GM23338 (cell line): ENCODE results near the gene GAA. TPM values are rescaled to one million over a fixed set of nuclear protein-coding genes. Genes with fewer than 3 reads are reported as not detected.

ENCODE experiments used
- ATAC-seq: fragments of 200-7000 bp; cut with Tn5 transposase; 3 replicates; pipeline ENCODE4 v1.9.1; 2020
- DNase-seq: peaks from one replicate; pipeline ENCODE4 v3.0.0-alpha.2; 2015; ENCODE audit warnings: low spot score
- H2AFZ ChIP-seq: fragments of 200-600 bp; sonication (generic); 2 replicates; pipeline ENCODE4 v1.8.0; 2016; ENCODE audit warnings: antibody characterized with exemption, mild to moderate bottlenecking, moderate library complexity
- H3F3A ChIP-seq: fragments of 200-600 bp; sonication (generic); replicated peaks from 2 replicates; pipeline ENCODE4 v1.8.0; 2017; ENCODE audit warnings: antibody characterized with exemption, mixed run types, low read depth
- H3K27ac ChIP-seq: fragments of 200-600 bp; sonication (generic); 2 replicates; pipeline ENCODE4 v1.6.1; 2016; ENCODE audit warnings: low read depth
- H3K27me3 ChIP-seq: fragments of 200-600 bp; sonication (generic); 2 replicates; pipeline ENCODE4 v1.8.0; 2016; ENCODE audit warnings: mild to moderate bottlenecking, mixed run types, moderate library complexity; ENCODE audit not compliant: insufficient read depth
- H3K36me3 ChIP-seq: fragments of 200-600 bp; sonication (generic); 2 replicates; pipeline ENCODE4 v1.8.0; 2016; ENCODE audit warnings: mild to moderate bottlenecking; ENCODE audit not compliant: insufficient read depth
- H3K4me1 ChIP-seq: fragments of 200-600 bp; sonication (generic); 2 replicates; pipeline ENCODE4 v1.8.0; 2016; ENCODE audit warnings: mild to moderate bottlenecking, moderate library complexity; ENCODE audit not compliant: insufficient read depth
- H3K4me2 ChIP-seq: fragments of 200-600 bp; sonication (generic); 2 replicates; pipeline ENCODE4 v1.7.1; 2017; ENCODE audit warnings: mixed run types
- H3K4me3 ChIP-seq: fragments of 200-600 bp; sonication (generic); 2 replicates; pipeline ENCODE4 v1.6.1; 2016; ENCODE audit warnings: mixed run types
- H3K79me2 ChIP-seq: fragments of 200-600 bp; sonication (generic); replicated peaks from 2 replicates; pipeline ENCODE4 v1.8.0; 2017; ENCODE audit warnings: mild to moderate bottlenecking; ENCODE audit not compliant: insufficient read depth
- H3K9me2 ChIP-seq: fragments of 200-600 bp; sonication (generic); 2 replicates; pipeline ENCODE4 v1.8.0; 2017; ENCODE audit not compliant: insufficient read depth
- H4K20me1 ChIP-seq: fragments of 200-600 bp; sonication (generic); replicated peaks from 2 replicates; pipeline ENCODE4 v1.8.0; 2017; ENCODE audit warnings: mild to moderate bottlenecking; ENCODE audit not compliant: insufficient read depth
- H3K27ac Mint-ChIP-seq: 2 replicates; pipeline ENCODE4 v1.8.0; 2020; ENCODE audit warnings: inconsistent platforms, mild to moderate bottlenecking, moderate library complexity, mixed read lengths
- H3K27me3 Mint-ChIP-seq: 3 replicates; pipeline ENCODE4 v1.8.0; 2022; ENCODE audit warnings: low read depth, mild to moderate bottlenecking, moderate library complexity, mixed read lengths, inconsistent platforms; ENCODE audit not compliant: insufficient read depth, poor library complexity
- H3K36me3 Mint-ChIP-seq: 3 replicates; pipeline ENCODE4 v1.8.0; 2021; ENCODE audit warnings: low read depth, mild to moderate bottlenecking, inconsistent platforms, moderate library complexity, mixed read lengths
- H3K4me1 Mint-ChIP-seq: 3 replicates; pipeline ENCODE4 v1.8.0; 2020; ENCODE audit warnings: mild to moderate bottlenecking, inconsistent platforms, mixed read lengths
- H3K4me3 Mint-ChIP-seq: 3 replicates; pipeline ENCODE4 v1.8.0; 2021; ENCODE audit warnings: moderate library complexity, mild to moderate bottlenecking, inconsistent platforms, mixed read lengths
- H3K9me3 Mint-ChIP-seq: 3 replicates; pipeline ENCODE4 v1.8.0; 2020; ENCODE audit warnings: moderate library complexity, mild to moderate bottlenecking, inconsistent platforms, mixed read lengths
- CREB1 ChIP-seq: fragments of 250-450 bp; sonication (Bioruptor Pico); IDR thresholded peaks from 2 replicates; pipeline ENCODE4 v1.5.0; 2020; ENCODE audit warnings: low read depth, mild to moderate bottlenecking, moderate library complexity
- EZH2 ChIP-seq: fragments of 200-600 bp; sonication (generic); IDR thresholded peaks from one replicate; pipeline ENCODE4 v1.8.0; 2017; ENCODE audit warnings: antibody characterized with exemption, mild to moderate bottlenecking, low read depth; ENCODE audit not compliant: unreplicated experiment
- EZH2phosphoT487 ChIP-seq: fragments of 200-600 bp; sonication (generic); IDR thresholded peaks from one replicate; pipeline ENCODE4 v1.8.1; 2018; ENCODE audit warnings: antibody characterized with exemption; ENCODE audit not compliant: unreplicated experiment
- JUNB ChIP-seq: IDR thresholded peaks from one replicate; pipeline ENCODE4 v1.6.1; 2016; ENCODE audit warnings: antibody characterized with exemption; ENCODE audit not compliant: unreplicated experiment
- NANOG ChIP-seq: IDR thresholded peaks from 2 replicates; pipeline ENCODE4 v1.6.1; 2016; ENCODE audit warnings: antibody characterized with exemption, borderline replicate concordance
- POLR2AphosphoS5 ChIP-seq: IDR thresholded peaks from 2 replicates; pipeline ENCODE4 v1.6.1; 2016; ENCODE audit warnings: antibody characterized with exemption, low read depth
- STAT1 ChIP-seq: IDR thresholded peaks from one replicate; pipeline ENCODE4 v1.6.1; 2016; ENCODE audit warnings: antibody characterized with exemption; ENCODE audit not compliant: unreplicated experiment
- ZNF114 ChIP-seq: fragments of 250-450 bp; sonication (Bioruptor Pico); IDR thresholded peaks from 2 replicates; pipeline ENCODE4 v1.5.0; 2020; ENCODE audit warnings: mild to moderate bottlenecking, moderate library complexity
- ZNF331 ChIP-seq: fragments of 250-450 bp; sonication (Bioruptor Pico); IDR thresholded peaks from 2 replicates; pipeline ENCODE4 v1.5.0; 2020; ENCODE audit warnings: low read depth, mild to moderate bottlenecking, moderate library complexity
- polyA plus RNA-seq: library from polyadenylated mRNA; unstranded; fragments of >200 nt; fragmentation: Nextera tagmentation; extraction: Ambion mirVana; gene quantifications from 2 replicates; pipeline ENCODE4 v1.2.1, GENCODE V29; 2016
- total RNA-seq: library from RNA; depleted of rRNA; stranded (reverse); fragments of >200 nt; shearing (Covaris generic); gene quantifications from 2 replicates; pipeline ENCODE4 v1.2.3, GENCODE V29; 2014
- TF ChIP-seq, protein P1 (sequence below): IDR thresholded peaks from 2 replicates; pipeline ENCODE4 v1.6.1; 2016; ENCODE audit warnings: antibody characterized with exemption
- TF ChIP-seq, protein P2 (sequence below): IDR thresholded peaks from one replicate; pipeline ENCODE4 v1.6.1; 2018; ENCODE audit warnings: antibody characterized with exemption; ENCODE audit not compliant: unreplicated experiment
- TF ChIP-seq, protein P3 (sequence below): fragments of 250-450 bp; sonication (Bioruptor Pico); IDR thresholded peaks from 2 replicates; pipeline ENCODE4 v1.5.0; 2020; ENCODE audit warnings: mild to moderate bottlenecking, moderate library complexity
- TF ChIP-seq, protein P4 (sequence below), 2 experiments: fragments of 200-600 bp in 1 of 2; sonication (generic) in 1 of 2; conservative IDR thresholded peaks; 2 replicates each; pipeline versions ENCODE4 v1.5.1 to v1.6.1; 2016 to 2017; ENCODE audit warnings: antibody characterized with exemption in 2 of 2, low read depth in 2 of 2, mild to moderate bottlenecking in 2 of 2, moderate library complexity in 1 of 2

GAA gene
- total and polyA plus RNA-seq, 2 experiments from 2014 or later = 72.5 to 98.1 TPM

DNA sequence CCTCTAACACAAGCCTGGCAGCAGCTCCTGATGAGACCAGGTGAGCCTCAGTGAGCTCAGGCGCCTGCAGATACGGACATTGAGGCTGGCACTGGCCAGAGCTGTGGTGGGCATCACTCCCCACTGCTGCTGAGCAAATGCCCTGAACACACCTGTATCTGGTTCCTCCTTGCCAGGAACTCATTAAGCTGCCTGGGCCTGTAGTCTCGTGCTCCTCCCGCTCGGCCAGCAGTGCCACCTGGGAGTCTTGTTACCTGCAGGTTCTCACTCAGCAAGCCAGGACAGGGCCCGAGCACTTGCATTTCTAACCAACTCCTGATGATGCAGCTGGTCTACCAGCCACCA, 32.2 kb downstream of the GAA start:
- no peaks in the 10 kb centered on the region for H3K9me2 ChIP-seq
- 0 out of 2 replicates have a peak, but pooled peaks cover 4% of the 10 kb centered on the region for H3K4me1 ChIP-seq
- Mint-ChIP-seq H3K9me3 (no peaks in the 10 kb centered on the region), H3K27ac (no peak overlapping the region), H3K4me3 (no peak overlapping the region), H3K27me3 (peaks cover 1% of the 10 kb centered on the region), H3K4me1 (peaks cover 11% of the 10 kb centered on the region), H3K36me3 (peaks cover 61% of the 10 kb centered on the region)
- H3F3A ChIP-seq = peaks cover 25% of the 10 kb centered on the region
- H3K4me3 ChIP-seq = no peak overlapping the region
- H3K27ac ChIP-seq = no peak overlapping the region; the same call in 1 of the 2 replicates
- peaks cover 21% of the 10 kb centered on the region for H4K20me1 ChIP-seq
- TF ChIP-seq EZH2phosphoT487 = no peak
- TF ChIP-seq, protein P1, sequence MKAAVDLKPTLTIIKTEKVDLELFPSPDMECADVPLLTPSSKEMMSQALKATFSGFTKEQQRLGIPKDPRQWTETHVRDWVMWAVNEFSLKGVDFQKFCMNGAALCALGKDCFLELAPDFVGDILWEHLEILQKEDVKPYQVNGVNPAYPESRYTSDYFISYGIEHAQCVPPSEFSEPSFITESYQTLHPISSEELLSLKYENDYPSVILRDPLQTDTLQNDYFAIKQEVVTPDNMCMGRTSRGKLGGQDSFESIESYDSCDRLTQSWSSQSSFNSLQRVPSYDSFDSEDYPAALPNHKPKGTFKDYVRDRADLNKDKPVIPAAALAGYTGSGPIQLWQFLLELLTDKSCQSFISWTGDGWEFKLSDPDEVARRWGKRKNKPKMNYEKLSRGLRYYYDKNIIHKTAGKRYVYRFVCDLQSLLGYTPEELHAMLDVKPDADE = no peak
- TF ChIP-seq, protein P2, sequence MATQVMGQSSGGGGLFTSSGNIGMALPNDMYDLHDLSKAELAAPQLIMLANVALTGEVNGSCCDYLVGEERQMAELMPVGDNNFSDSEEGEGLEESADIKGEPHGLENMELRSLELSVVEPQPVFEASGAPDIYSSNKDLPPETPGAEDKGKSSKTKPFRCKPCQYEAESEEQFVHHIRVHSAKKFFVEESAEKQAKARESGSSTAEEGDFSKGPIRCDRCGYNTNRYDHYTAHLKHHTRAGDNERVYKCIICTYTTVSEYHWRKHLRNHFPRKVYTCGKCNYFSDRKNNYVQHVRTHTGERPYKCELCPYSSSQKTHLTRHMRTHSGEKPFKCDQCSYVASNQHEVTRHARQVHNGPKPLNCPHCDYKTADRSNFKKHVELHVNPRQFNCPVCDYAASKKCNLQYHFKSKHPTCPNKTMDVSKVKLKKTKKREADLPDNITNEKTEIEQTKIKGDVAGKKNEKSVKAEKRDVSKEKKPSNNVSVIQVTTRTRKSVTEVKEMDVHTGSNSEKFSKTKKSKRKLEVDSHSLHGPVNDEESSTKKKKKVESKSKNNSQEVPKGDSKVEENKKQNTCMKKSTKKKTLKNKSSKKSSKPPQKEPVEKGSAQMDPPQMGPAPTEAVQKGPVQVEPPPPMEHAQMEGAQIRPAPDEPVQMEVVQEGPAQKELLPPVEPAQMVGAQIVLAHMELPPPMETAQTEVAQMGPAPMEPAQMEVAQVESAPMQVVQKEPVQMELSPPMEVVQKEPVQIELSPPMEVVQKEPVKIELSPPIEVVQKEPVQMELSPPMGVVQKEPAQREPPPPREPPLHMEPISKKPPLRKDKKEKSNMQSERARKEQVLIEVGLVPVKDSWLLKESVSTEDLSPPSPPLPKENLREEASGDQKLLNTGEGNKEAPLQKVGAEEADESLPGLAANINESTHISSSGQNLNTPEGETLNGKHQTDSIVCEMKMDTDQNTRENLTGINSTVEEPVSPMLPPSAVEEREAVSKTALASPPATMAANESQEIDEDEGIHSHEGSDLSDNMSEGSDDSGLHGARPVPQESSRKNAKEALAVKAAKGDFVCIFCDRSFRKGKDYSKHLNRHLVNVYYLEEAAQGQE = no peak
- TF ChIP-seq NANOG = no peak
- TF ChIP-seq ZNF114 (CRISPR knock-in tag) = no peak
- TF ChIP-seq, protein P3, sequence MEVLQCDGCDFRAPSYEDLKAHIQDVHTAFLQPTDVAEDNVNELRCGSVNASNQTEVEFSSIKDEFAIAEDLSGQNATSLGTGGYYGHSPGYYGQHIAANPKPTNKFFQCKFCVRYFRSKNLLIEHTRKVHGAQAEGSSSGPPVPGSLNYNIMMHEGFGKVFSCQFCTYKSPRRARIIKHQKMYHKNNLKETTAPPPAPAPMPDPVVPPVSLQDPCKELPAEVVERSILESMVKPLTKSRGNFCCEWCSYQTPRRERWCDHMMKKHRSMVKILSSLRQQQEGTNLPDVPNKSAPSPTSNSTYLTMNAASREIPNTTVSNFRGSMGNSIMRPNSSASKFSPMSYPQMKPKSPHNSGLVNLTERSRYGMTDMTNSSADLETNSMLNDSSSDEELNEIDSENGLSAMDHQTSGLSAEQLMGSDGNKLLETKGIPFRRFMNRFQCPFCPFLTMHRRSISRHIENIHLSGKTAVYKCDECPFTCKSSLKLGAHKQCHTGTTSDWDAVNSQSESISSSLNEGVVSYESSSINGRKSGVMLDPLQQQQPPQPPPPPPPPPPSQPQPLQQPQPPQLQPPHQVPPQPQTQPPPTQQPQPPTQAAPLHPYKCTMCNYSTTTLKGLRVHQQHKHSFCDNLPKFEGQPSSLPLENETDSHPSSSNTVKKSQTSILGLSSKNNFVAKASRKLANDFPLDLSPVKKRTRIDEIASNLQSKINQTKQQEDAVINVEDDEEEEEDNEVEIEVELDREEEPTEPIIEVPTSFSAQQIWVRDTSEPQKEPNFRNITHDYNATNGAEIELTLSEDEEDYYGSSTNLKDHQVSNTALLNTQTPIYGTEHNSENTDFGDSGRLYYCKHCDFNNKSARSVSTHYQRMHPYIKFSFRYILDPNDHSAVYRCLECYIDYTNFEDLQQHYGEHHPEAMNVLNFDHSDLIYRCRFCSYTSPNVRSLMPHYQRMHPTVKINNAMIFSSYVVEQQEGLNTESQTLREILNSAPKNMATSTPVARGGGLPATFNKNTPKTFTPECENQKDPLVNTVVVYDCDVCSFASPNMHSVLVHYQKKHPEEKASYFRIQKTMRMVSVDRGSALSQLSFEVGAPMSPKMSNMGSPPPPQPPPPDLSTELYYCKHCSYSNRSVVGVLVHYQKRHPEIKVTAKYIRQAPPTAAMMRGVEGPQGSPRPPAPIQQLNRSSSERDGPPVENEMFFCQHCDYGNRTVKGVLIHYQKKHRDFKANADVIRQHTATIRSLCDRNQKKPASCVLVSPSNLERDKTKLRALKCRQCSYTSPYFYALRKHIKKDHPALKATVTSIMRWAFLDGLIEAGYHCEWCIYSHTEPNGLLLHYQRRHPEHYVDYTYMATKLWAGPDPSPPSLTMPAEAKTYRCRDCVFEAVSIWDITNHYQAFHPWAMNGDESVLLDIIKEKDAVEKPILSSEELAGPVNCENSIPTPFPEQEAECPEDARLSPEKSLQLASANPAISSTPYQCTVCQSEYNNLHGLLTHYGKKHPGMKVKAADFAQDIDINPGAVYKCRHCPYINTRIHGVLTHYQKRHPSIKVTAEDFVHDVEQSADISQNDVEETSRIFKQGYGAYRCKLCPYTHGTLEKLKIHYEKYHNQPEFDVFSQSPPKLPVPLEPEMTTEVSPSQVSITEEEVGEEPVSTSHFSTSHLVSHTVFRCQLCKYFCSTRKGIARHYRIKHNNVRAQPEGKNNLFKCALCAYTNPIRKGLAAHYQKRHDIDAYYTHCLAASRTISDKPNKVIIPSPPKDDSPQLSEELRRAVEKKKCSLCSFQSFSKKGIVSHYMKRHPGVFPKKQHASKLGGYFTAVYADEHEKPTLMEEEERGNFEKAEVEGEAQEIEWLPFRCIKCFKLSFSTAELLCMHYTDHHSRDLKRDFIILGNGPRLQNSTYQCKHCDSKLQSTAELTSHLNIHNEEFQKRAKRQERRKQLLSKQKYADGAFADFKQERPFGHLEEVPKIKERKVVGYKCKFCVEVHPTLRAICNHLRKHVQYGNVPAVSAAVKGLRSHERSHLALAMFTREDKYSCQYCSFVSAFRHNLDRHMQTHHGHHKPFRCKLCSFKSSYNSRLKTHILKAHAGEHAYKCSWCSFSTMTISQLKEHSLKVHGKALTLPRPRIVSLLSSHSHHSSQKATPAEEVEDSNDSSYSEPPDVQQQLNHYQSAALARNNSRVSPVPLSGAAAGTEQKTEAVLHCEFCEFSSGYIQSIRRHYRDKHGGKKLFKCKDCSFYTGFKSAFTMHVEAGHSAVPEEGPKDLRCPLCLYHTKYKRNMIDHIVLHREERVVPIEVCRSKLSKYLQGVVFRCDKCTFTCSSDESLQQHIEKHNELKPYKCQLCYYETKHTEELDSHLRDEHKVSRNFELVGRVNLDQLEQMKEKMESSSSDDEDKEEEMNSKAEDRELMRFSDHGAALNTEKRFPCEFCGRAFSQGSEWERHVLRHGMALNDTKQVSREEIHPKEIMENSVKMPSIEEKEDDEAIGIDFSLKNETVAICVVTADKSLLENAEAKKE = no peak
- no peak for TF ChIP-seq STAT1
- no peak for TF ChIP-seq POLR2AphosphoS5
- TF ChIP-seq, protein P4, sequence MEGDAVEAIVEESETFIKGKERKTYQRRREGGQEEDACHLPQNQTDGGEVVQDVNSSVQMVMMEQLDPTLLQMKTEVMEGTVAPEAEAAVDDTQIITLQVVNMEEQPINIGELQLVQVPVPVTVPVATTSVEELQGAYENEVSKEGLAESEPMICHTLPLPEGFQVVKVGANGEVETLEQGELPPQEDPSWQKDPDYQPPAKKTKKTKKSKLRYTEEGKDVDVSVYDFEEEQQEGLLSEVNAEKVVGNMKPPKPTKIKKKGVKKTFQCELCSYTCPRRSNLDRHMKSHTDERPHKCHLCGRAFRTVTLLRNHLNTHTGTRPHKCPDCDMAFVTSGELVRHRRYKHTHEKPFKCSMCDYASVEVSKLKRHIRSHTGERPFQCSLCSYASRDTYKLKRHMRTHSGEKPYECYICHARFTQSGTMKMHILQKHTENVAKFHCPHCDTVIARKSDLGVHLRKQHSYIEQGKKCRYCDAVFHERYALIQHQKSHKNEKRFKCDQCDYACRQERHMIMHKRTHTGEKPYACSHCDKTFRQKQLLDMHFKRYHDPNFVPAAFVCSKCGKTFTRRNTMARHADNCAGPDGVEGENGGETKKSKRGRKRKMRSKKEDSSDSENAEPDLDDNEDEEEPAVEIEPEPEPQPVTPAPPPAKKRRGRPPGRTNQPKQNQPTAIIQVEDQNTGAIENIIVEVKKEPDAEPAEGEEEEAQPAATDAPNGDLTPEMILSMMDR (conservative IDR thresholded peaks at IDR 0.05; ENCODE audit: low read depth in 2 of 2) = no peak
- no peak for TF ChIP-seq JUNB
- no peak for TF ChIP-seq EZH2
- TF ChIP-seq CREB1 = no peak
- TF ChIP-seq ZNF331 (CRISPR knock-in tag) = no peak
- no peak for ATAC-seq
- no peak overlapping the region for H3K4me2 ChIP-seq
- no peak overlapping the region for H2AFZ ChIP-seq
- H3K79me2 ChIP-seq = no peaks in the 10 kb centered on the region
- no peak for DNase-seq
- no peaks in the 10 kb centered on the region for H3K27me3 ChIP-seq
- peaks cover 49% of the 10 kb centered on the region for H3K36me3 ChIP-seq
